Neuronal stem cell (in vitro differentiated cells): ENCODE results near the gene TOMM40L.

ENCODE experiments used
- DNase-seq: peaks from one replicate; pipeline ENCODE4 v3.0.0-alpha.2; 2013; ENCODE audit warnings: low spot score
- H2AFZ ChIP-seq: one replicate; pipeline ENCODE4 v1.6.1; 2013; ENCODE audit warnings: mild to moderate bottlenecking, low read length, inconsistent platforms
- H2AK5ac ChIP-seq: 2 replicates; pipeline ENCODE4 v1.6.1; 2013; ENCODE audit warnings: low read depth, mild to moderate bottlenecking, inconsistent platforms, low read length, moderate library complexity, mixed read lengths
- H2BK120ac ChIP-seq: 2 replicates; pipeline ENCODE4 v1.6.1; 2013; ENCODE audit warnings: low read depth, mild to moderate bottlenecking, inconsistent platforms, low read length, moderate library complexity, mixed read lengths
- H2BK12ac ChIP-seq: one replicate; pipeline ENCODE4 v1.6.1; 2013; ENCODE audit warnings: low read length, inconsistent platforms
- H2BK15ac ChIP-seq: 2 replicates; pipeline ENCODE4 v1.6.1; 2013; ENCODE audit warnings: mild to moderate bottlenecking, low read length, inconsistent platforms, mixed read lengths
- H2BK5ac ChIP-seq: one replicate; pipeline ENCODE4 v1.6.1; 2013; ENCODE audit warnings: inconsistent platforms, mild to moderate bottlenecking, low read length, moderate library complexity
- H3K14ac ChIP-seq: one replicate; pipeline ENCODE4 v1.6.1; 2013; ENCODE audit warnings: low read length, inconsistent platforms
- H3K18ac ChIP-seq: 2 replicates; pipeline ENCODE4 v1.6.1; 2013; ENCODE audit warnings: low read length, inconsistent platforms
- H3K23ac ChIP-seq: 2 replicates; pipeline ENCODE4 v1.6.1; 2013; ENCODE audit warnings: low read depth, mild to moderate bottlenecking, mixed read lengths, low read length, inconsistent platforms; ENCODE audit not compliant: poor library complexity
- H3K27ac ChIP-seq: replicated peaks from 3 replicates; pipeline ENCODE4 v1.5.1; 2013; ENCODE audit warnings: low read length, inconsistent platforms
- H3K27me3 ChIP-seq, 3 experiments: 2 replicates each; pipeline ENCODE4 v1.6.1; 2013; ENCODE audit warnings: low read length in 3 of 3, mild to moderate bottlenecking in 2 of 3, inconsistent platforms in 1 of 3, low read depth in 1 of 3, mixed read lengths in 1 of 3, moderate library complexity in 1 of 3; ENCODE audit not compliant: control insufficient read depth in 3 of 3, insufficient read depth in 3 of 3
- H3K36me3 ChIP-seq, 2 donors: replicated peaks in 1 of 2; 2 replicates each; pipeline ENCODE4 v1.6.1; 2013; ENCODE audit warnings: low read length in 2 of 2; ENCODE audit not compliant: control insufficient read depth in 2 of 2, insufficient read depth in 2 of 2
- H3K4ac ChIP-seq: 2 replicates; pipeline ENCODE4 v1.6.1; 2013; ENCODE audit warnings: inconsistent platforms, mild to moderate bottlenecking, low read length, moderate library complexity
- H3K4me1 ChIP-seq, 2 donors: 1 replicate in 1 of 2; 2 replicates in 1 of 2; pipeline ENCODE4 v1.6.1; 2013; ENCODE audit warnings: low read length in 2 of 2, low read depth in 1 of 2; ENCODE audit not compliant: control insufficient read depth in 2 of 2, insufficient read depth in 1 of 2
- H3K4me2 ChIP-seq: one replicate; pipeline ENCODE4 v1.6.1; 2013; ENCODE audit warnings: mild to moderate bottlenecking, low read length, inconsistent platforms; ENCODE audit not compliant: insufficient read depth, poor library complexity, severe bottlenecking
- H3K4me3 ChIP-seq, 2 donors: 2 replicates each; pipeline ENCODE4 v1.5.1; 2013; ENCODE audit warnings: low read length in 2 of 2, mild to moderate bottlenecking in 2 of 2, inconsistent platforms in 1 of 2, moderate library complexity in 1 of 2
- H3K79me1 ChIP-seq: one replicate; pipeline ENCODE4 v1.6.1; 2013; ENCODE audit warnings: low read depth, mild to moderate bottlenecking, inconsistent platforms, low read length, moderate library complexity
- H3K9ac ChIP-seq: one replicate; pipeline ENCODE4 v1.6.1; 2013; ENCODE audit warnings: mild to moderate bottlenecking, low read depth, low read length, inconsistent platforms; ENCODE audit not compliant: poor library complexity
- H3K9me3 ChIP-seq, 2 donors: replicated peaks in 1 of 2; 2 replicates each; pipeline versions ENCODE3 to v1.6.1; 2013; ENCODE audit warnings: low read length in 2 of 2, mild to moderate bottlenecking in 2 of 2, inconsistent platforms in 1 of 2, low read depth in 1 of 2, mixed read lengths in 1 of 2, moderate library complexity in 1 of 2; ENCODE audit not compliant: control insufficient read depth in 2 of 2, insufficient read depth in 1 of 2
- H4K8ac ChIP-seq: one replicate; pipeline ENCODE4 v1.6.1; 2013; ENCODE audit warnings: low read depth, mild to moderate bottlenecking, inconsistent platforms, low read length, moderate library complexity
- H4K91ac ChIP-seq: one replicate; pipeline ENCODE4 v1.6.1; 2013; ENCODE audit warnings: low read length, low read depth, mild to moderate bottlenecking, inconsistent platforms; ENCODE audit not compliant: poor library complexity
- WGBS, 2 donors: extraction: QIAGEN DNeasy Blood & Tissue Kit; methylation state at CpG; one replicate each; pipeline ENCODE4 v1.1.7; 2013; ENCODE audit warnings: missing lambda C conversion rate in 2 of 2, mixed read lengths in 1 of 2; ENCODE audit not compliant: insufficient read length in 2 of 2, insufficient replicate concordance in 1 of 2; ENCODE audit errors: extremely low coverage in 2 of 2; 5-methylcytosine and 5-hydroxymethylcytosine counted together

TOMM40L gene

DNA sequence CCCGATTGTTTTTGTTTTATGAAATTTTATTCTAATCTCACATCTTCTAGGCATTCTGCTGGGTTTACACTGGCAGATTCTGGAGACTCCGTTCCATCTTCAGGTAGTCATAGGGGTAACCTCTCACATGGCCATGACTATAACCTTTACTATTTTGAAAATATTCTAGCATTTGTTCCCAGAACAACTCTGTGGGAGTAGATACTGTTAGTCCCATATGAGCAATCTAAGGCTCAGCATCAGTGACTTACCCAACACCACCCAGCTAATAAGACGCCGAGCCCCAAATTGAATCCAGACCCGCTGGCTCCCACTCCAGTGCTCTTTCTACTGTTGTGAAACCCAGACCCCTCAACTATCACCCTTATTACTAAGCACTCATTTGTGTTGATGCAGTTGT, 36.8 kb upstream of the TOMM40L start:
- Histone ChIP-seq H3K23ac (no peak overlapping the region), H3K14ac (no peak overlapping the region), H3K4me2 (no peak overlapping the region), H2BK12ac (no peak overlapping the region), H3K18ac (no peak overlapping the region), H3K79me1 (no peaks in the 10 kb centered on the region), H3K4me3 (no peak overlapping the region), H2AFZ (no peak overlapping the region), H2BK15ac (no peak overlapping the region), H3K9ac (no peak overlapping the region), H3K4ac (no peak overlapping the region), H2BK120ac (no peak overlapping the region), H2AK5ac (no peak overlapping the region), H2BK5ac (no peak overlapping the region), H4K8ac (no peak overlapping the region), H3K27ac (no peak overlapping the region), H3K36me3 (peaks cover 0 to 3% of the 10 kb centered on the region in 2 donors), H4K91ac (no peak overlapping the region), H3K4me1 (peaks cover 0 to 4% of the 10 kb centered on the region in 2 donors), H3K27me3 (no peaks in the 10 kb centered on the region), H3K9me3 (no peaks in the 10 kb centered on the region)
- WGBS, 2 donors: no CpG with 5 or more reads among the region's 5 CpGs
- no peak for DNase-seq

DNA sequence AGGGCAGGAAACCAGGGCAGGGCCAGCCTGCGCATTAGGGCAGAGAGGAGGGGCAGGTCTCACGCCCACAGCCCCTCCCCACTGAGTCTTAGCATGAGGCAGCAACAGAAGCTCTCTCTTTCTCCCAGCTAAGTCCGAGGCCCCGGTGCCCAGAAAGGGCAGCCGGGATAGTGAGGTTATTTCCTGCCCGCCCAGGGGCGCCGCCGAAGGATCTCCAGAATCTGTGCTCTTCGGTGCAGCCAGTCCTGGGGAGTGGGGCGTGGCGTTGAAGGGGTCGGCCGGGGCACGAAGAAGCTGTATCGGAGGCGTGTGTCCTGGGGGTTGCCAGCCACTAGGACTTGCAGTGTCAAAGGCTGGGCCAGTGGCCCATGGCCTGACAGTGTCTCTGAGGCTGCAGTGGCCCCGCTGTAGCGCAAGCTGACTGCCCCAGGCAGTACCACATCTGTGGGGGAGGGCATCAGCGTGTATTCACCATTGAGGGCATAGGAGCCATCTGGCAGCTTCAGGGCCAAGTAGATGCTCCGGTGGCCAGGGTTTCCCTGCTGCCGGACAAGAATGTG, 34.8 kb upstream of the TOMM40L start:
- DNase-seq: no peak
- Histone ChIP-seq H2BK120ac (no peak overlapping the region), H3K9me3 (no peaks in the 10 kb centered on the region), H2AK5ac (no peak overlapping the region), H4K8ac (no peak overlapping the region), H2BK12ac (no peak overlapping the region), H3K4me1 (peaks cover 0 to 4% of the 10 kb centered on the region in 2 donors), H3K79me1 (no peaks in the 10 kb centered on the region), H3K27me3 (no peaks in the 10 kb centered on the region), H3K4me2 (no peak overlapping the region), H3K14ac (no peak overlapping the region), H2BK15ac (no peak overlapping the region), H3K4ac (no peak overlapping the region), H3K36me3 (peaks cover 0 to 3% of the 10 kb centered on the region in 2 donors), H4K91ac (peak overlapping the region; percentile 3), H3K18ac (no peak overlapping the region), H3K4me3 (no peak overlapping the region), H3K9ac (peak overlapping the region; percentile 60), H3K23ac (no peak overlapping the region), H2AFZ (peak overlapping the region; percentile 74), H2BK5ac (no peak overlapping the region), H3K27ac (no peak overlapping the region)
- WGBS, 2 donors: no CpG with 5 or more reads among the region's 22 CpGs

DNA sequence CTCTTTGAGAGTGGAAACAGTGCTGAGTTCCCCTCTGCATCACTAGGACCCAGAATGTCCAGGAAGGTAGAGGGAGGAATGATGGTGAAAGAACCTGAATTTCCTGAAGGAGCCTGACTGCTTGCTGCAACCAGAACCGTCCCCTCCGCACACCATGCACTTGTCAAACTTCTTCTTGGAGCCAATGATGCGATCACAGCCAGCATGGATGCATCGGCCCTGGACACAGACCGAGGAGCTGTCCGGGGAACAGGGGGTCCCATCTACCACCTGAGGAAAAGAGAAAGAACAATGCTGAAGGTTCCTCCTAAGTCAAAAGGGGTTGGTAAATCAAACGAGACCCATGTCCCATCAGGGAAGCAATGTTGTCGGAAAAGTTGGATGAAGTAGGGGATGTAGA, 33.9 kb upstream of the TOMM40L start:
- Histone ChIP-seq H3K79me1 (no peaks in the 10 kb centered on the region), H3K4ac (no peak overlapping the region), H4K91ac (no peak overlapping the region), H3K9me3 (no peaks in the 10 kb centered on the region), H3K36me3 (peaks cover 0 to 3% of the 10 kb centered on the region in 2 donors), H3K4me1 (peaks cover 4 to 6% of the 10 kb centered on the region in 2 donors), H3K4me2 (no peak overlapping the region), H2BK15ac (no peak overlapping the region), H3K23ac (no peak overlapping the region), H3K14ac (no peak overlapping the region), H3K27me3 (no peaks in the 10 kb centered on the region), H2BK5ac (no peak overlapping the region), H3K27ac (no peak overlapping the region), H3K4me3 (no peak overlapping the region), H4K8ac (no peak overlapping the region), H2AFZ (peak overlapping the region; percentile 27), H2BK12ac (no peak overlapping the region), H3K18ac (no peak overlapping the region), H2AK5ac (no peak overlapping the region), H2BK120ac (no peak overlapping the region), H3K9ac (no peak overlapping the region)
- DNase-seq: no peak
- WGBS, 2 donors: no CpG with 5 or more reads among the region's 8 CpGs

DNA sequence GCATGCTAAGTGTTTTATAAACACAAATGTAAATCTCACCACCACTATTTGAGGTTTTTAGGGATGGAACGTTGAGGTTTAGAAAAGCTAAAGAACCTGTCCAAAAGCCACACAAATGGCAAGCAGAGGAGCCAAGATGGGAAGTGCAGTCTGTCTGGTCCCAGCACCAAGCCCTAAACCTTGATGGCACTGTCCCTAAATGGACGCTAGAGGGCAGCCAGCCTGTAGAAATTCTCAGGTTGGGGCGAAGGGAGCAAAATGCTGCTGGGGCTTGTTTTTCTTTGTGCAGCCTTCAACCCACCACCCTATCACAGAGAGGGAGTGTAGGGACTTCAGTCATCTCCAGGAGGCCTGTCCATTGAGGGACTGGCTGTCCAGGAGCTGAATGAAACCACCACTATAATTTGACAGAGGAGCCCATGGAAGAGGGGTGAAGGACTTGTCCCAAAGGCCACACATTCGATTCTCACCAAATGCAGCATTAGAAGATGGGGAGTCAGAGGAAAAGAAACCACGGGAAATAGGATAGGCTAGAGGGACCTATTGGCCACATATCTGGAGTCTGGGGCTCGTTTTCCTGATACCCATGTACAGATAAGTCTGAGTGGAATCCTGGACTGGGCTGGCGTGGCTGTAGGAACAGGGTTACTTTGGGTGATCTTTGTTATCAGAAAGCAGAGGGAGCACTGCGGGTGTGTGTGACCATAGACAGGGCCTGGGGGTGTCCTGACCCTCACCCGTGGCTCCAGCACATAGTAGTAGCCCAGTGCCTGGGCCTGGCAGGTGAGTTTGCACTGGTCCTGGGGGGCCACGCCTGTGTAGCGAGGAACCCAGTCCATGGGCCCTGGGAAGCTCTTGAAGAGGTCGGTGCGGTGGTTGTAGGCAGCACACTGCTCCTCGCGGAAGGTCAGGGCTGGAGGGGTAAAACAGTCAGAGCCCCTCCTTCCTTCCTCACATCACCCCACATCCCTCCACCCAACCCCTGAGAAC, 33.1 kb upstream of the TOMM40L start:
- no peak overlapping the region for H3K4ac ChIP-seq
- no peak overlapping the region for H4K91ac ChIP-seq
- no peak overlapping the region for H3K14ac ChIP-seq

More for the DNA sequence above, 33.1 kb upstream of the TOMM40L start:
- H3K36me3 ChIP-seq: peaks cover 0 to 3% of the 10 kb centered on the region in 2 donors
- no peak overlapping the region for H4K8ac ChIP-seq
- no peak overlapping the region for H3K4me2 ChIP-seq
- no peak for DNase-seq
- H2BK15ac ChIP-seq: peak overlapping the region; percentile 2
- H3K27me3 ChIP-seq: no peaks in the 10 kb centered on the region
- H2BK12ac ChIP-seq: no peak overlapping the region
- peaks cover 9 to 12% of the 10 kb centered on the region in 2 donors for H3K4me1 ChIP-seq
- H3K18ac ChIP-seq: no peak overlapping the region
- no peak overlapping the region for H3K23ac ChIP-seq
- no peak overlapping the region for H2BK5ac ChIP-seq
- H3K79me1 ChIP-seq: no peaks in the 10 kb centered on the region
- H2BK120ac ChIP-seq: no peak overlapping the region
- no peak overlapping the region for H3K27ac ChIP-seq
- H2AK5ac ChIP-seq: no peak overlapping the region
- WGBS, 2 donors: no CpG with 5 or more reads among the region's 15 CpGs
- no peaks in the 10 kb centered on the region for H3K9me3 ChIP-seq
- no peak overlapping the region for H3K4me3 ChIP-seq
- H2AFZ ChIP-seq: peak overlapping the region; percentile 88
- no peak overlapping the region for H3K9ac ChIP-seq
